ACC112 (cell line): Measurements from ENCODE around the gene KREMEN1.

ENCODE experiments used
- H2AFZ ChIP-seq: fragments of 200-600 bp; sonication (generic); one replicate; pipeline ENCODE4 v1.6.0; 2017; ENCODE audit warnings: antibody characterized with exemption, low read length; ENCODE audit not compliant: unreplicated experiment
- H3K27ac ChIP-seq: fragments of 200-600 bp; sonication (generic); 2 replicates; pipeline ENCODE4 v1.5.1; 2014; ENCODE audit warnings: low read depth, mild to moderate bottlenecking, antibody characterized with exemption, low read length, moderate library complexity
- H3K27me3 ChIP-seq: fragments of 200-600 bp; sonication (generic); 2 replicates; pipeline ENCODE4 v1.6.1; 2014; ENCODE audit warnings: mild to moderate bottlenecking, antibody characterized with exemption, low read length, moderate library complexity, mixed read lengths; ENCODE audit not compliant: insufficient read depth
- H3K36me3 ChIP-seq: fragments of 200-600 bp; sonication (generic); 2 replicates; pipeline ENCODE4 v1.6.1; 2016; ENCODE audit warnings: mild to moderate bottlenecking, antibody characterized with exemption, low read length, moderate library complexity, mixed read lengths; ENCODE audit not compliant: insufficient read depth
- H3K4me1 ChIP-seq: fragments of 200-600 bp; sonication (generic); one replicate; pipeline ENCODE4 v1.6.1; 2016; ENCODE audit warnings: low read length, mixed read lengths; ENCODE audit not compliant: insufficient read depth, unreplicated experiment, control insufficient read depth
- H3K4me3 ChIP-seq: fragments of 200-600 bp; sonication (generic); 2 replicates; pipeline ENCODE4 v1.5.1; 2014; ENCODE audit warnings: mild to moderate bottlenecking, low read depth, low read length
- H3K79me2 ChIP-seq: fragments of 200-600 bp; sonication (generic); one replicate; pipeline ENCODE4 v1.6.0; 2016; ENCODE audit warnings: low read length; ENCODE audit not compliant: control insufficient read depth, unreplicated experiment, insufficient read depth

Gene KREMEN1

GRCh38 chr22:29172216-29172615, 99.4 kb downstream of the KREMEN1 start:
- H3K4me3 ChIP-seq = no peak overlapping the region
- no peaks in the 10 kb centered on the region; the same call in 1 of the 2 replicates for H3K27me3 ChIP-seq
- no peak overlapping the region for H2AFZ ChIP-seq
- no peak overlapping the region for H3K27ac ChIP-seq
- H3K4me1 ChIP-seq = no peaks in the 10 kb centered on the region
- H3K36me3 ChIP-seq = no peaks in the 10 kb centered on the region
- H3K79me2 ChIP-seq = no peaks in the 10 kb centered on the region

- Histone ChIP-seq H3K4me1 (no peaks in the 10 kb centered on the region), H3K36me3 (no peaks in the 10 kb centered on the region), H3K27ac (no peak overlapping the region), H2AFZ (no peak overlapping the region), H3K79me2 (no peaks in the 10 kb centered on the region), H3K27me3 (no peaks in the 10 kb centered on the region; the same call in 1 of the 2 replicates), H3K4me3 (no peak overlapping the region)
Observed at GRCh38 chr22:29175312-29175835, 102.5 kb downstream of the KREMEN1 start.

GRCh38 chr22:29183971-29184848, 111.4 kb downstream of the KREMEN1 start:
- no peak overlapping the region for H2AFZ ChIP-seq
- no peak overlapping the region for H3K4me3 ChIP-seq
- H3K27me3 ChIP-seq = no peaks in the 10 kb centered on the region
- no peaks in the 10 kb centered on the region for H3K4me1 ChIP-seq
- no peaks in the 10 kb centered on the region for H3K79me2 ChIP-seq
- no peaks in the 10 kb centered on the region for H3K36me3 ChIP-seq
- H3K27ac ChIP-seq = no peak overlapping the region

- no peak overlapping the region for H3K27ac ChIP-seq
- H3K36me3 ChIP-seq = no peaks in the 10 kb centered on the region
- no peaks in the 10 kb centered on the region for H3K79me2 ChIP-seq
- no peaks in the 10 kb centered on the region for H3K27me3 ChIP-seq
- no peaks in the 10 kb centered on the region for H3K4me1 ChIP-seq
- H3K4me3 ChIP-seq = no peak overlapping the region
- H2AFZ ChIP-seq = no peak overlapping the region
Observed at GRCh38 chr22:29184849-29185490, 112.1 kb downstream of the KREMEN1 start.

- no peaks in the 10 kb centered on the region for H3K79me2 ChIP-seq
- no peak overlapping the region for H2AFZ ChIP-seq
- H3K27ac ChIP-seq = no peak overlapping the region
- H3K4me1 ChIP-seq = no peaks in the 10 kb centered on the region
- H3K36me3 ChIP-seq = no peaks in the 10 kb centered on the region
- H3K4me3 ChIP-seq = no peak overlapping the region
- H3K27me3 ChIP-seq = no peaks in the 10 kb centered on the region
Observed at GRCh38 chr22:29186302-29186701, 113.5 kb downstream of the KREMEN1 start.

- Histone ChIP-seq H3K27me3 (no peaks in the 10 kb centered on the region), H3K4me3 (no peak overlapping the region), H3K36me3 (no peaks in the 10 kb centered on the region), H2AFZ (no peak overlapping the region), H3K79me2 (no peaks in the 10 kb centered on the region), H3K4me1 (no peaks in the 10 kb centered on the region), H3K27ac (no peak overlapping the region)
Observed at GRCh38 chr22:29187831-29188230, 115.0 kb downstream of the KREMEN1 start.

- Histone ChIP-seq H3K79me2 (no peaks in the 10 kb centered on the region), H3K4me3 (no peak overlapping the region), H3K27me3 (no peaks in the 10 kb centered on the region)
Observed at GRCh38 chr22:29190051-29190450, 117.2 kb downstream of the KREMEN1 start.

GRCh38 chr22:29190918-29191317, 118.1 kb downstream of the KREMEN1 start:
- Histone ChIP-seq H3K27me3 (no peaks in the 10 kb centered on the region), H3K4me1 (no peaks in the 10 kb centered on the region), H2AFZ (no peak overlapping the region), H3K4me3 (no peak overlapping the region), H3K79me2 (no peaks in the 10 kb centered on the region), H3K36me3 (no peaks in the 10 kb centered on the region), H3K27ac (no peak overlapping the region)

More at GRCh38 chr22:29190051-29190450, 117.2 kb downstream of the KREMEN1 start:
- no peaks in the 10 kb centered on the region for H3K36me3 ChIP-seq
- no peak overlapping the region for H3K27ac ChIP-seq
- no peak overlapping the region for H2AFZ ChIP-seq
- H3K4me1 ChIP-seq = no peaks in the 10 kb centered on the region

- H3K27ac ChIP-seq = no peak overlapping the region
- no peaks in the 10 kb centered on the region for H3K4me1 ChIP-seq
- H3K27me3 ChIP-seq = no peaks in the 10 kb centered on the region
- no peak overlapping the region for H3K4me3 ChIP-seq
- H2AFZ ChIP-seq = no peak overlapping the region
- H3K79me2 ChIP-seq = no peaks in the 10 kb centered on the region
- H3K36me3 ChIP-seq = no peaks in the 10 kb centered on the region
Observed at GRCh38 chr22:29193021-29193420, 120.2 kb downstream of the KREMEN1 start.

GRCh38 chr22:29194184-29194583, 121.3 kb downstream of the KREMEN1 start:
- Histone ChIP-seq H3K4me3 (no peak overlapping the region), H2AFZ (no peak overlapping the region), H3K27me3 (no peaks in the 10 kb centered on the region), H3K27ac (no peak overlapping the region), H3K36me3 (no peaks in the 10 kb centered on the region), H3K79me2 (no peaks in the 10 kb centered on the region), H3K4me1 (no peaks in the 10 kb centered on the region)
